Measurements from ENCODE around the gene SGSM1.

Gene SGSM1

GRCh38 chr22:24827296-24827695, 21.3 kb downstream of the SGSM1 start:
- H3K4me3 ChIP-seq (ENCODE audit: low read depth, low read length), result no peak overlapping the region
- TF ChIP-seq POLR2A (IDR thresholded peaks at IDR 0.05; ENCODE audit: extremely low read depth, insufficient read length) (no peak), MYC (IDR thresholded peaks at IDR 0.05; ENCODE audit: low read depth, low read length) (no peak)
- TF ChIP-seq, protein P1, sequence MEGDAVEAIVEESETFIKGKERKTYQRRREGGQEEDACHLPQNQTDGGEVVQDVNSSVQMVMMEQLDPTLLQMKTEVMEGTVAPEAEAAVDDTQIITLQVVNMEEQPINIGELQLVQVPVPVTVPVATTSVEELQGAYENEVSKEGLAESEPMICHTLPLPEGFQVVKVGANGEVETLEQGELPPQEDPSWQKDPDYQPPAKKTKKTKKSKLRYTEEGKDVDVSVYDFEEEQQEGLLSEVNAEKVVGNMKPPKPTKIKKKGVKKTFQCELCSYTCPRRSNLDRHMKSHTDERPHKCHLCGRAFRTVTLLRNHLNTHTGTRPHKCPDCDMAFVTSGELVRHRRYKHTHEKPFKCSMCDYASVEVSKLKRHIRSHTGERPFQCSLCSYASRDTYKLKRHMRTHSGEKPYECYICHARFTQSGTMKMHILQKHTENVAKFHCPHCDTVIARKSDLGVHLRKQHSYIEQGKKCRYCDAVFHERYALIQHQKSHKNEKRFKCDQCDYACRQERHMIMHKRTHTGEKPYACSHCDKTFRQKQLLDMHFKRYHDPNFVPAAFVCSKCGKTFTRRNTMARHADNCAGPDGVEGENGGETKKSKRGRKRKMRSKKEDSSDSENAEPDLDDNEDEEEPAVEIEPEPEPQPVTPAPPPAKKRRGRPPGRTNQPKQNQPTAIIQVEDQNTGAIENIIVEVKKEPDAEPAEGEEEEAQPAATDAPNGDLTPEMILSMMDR (IDR thresholded peaks at IDR 0.05; ENCODE audit: low read depth, low read length), result no peak
- TF ChIP-seq, protein P2, sequence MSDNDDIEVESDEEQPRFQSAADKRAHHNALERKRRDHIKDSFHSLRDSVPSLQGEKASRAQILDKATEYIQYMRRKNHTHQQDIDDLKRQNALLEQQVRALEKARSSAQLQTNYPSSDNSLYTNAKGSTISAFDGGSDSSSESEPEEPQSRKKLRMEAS (IDR thresholded peaks at IDR 0.05; ENCODE audit: low read depth, low read length), result no peak
- no peak for DNase-seq (ENCODE audit: low read depth)

- no peak for DNase-seq (ENCODE audit: low read depth)
- TF ChIP-seq, protein P2 (IDR thresholded peaks at IDR 0.05; ENCODE audit: low read depth, low read length), result no peak
- TF ChIP-seq POLR2A (IDR thresholded peaks at IDR 0.05; ENCODE audit: extremely low read depth, insufficient read length), result no peak
- TF ChIP-seq, protein P1 (IDR thresholded peaks at IDR 0.05; ENCODE audit: low read depth, low read length), result no peak
- TF ChIP-seq MYC (IDR thresholded peaks at IDR 0.05; ENCODE audit: low read depth, low read length), result no peak
- H3K4me3 ChIP-seq (ENCODE audit: low read depth, low read length), result no peak overlapping the region
Measured at GRCh38 chr22:24830205-24830979, 24.4 kb downstream of the SGSM1 start.

- TF ChIP-seq, protein P2 (IDR thresholded peaks at IDR 0.05; ENCODE audit: low read depth, low read length), result no peak
- TF ChIP-seq, protein P1 (IDR thresholded peaks at IDR 0.05; ENCODE audit: low read depth, low read length), result no peak
- no peak for TF ChIP-seq POLR2A (IDR thresholded peaks at IDR 0.05; ENCODE audit: extremely low read depth, insufficient read length)
- TF ChIP-seq MYC (IDR thresholded peaks at IDR 0.05; ENCODE audit: low read depth, low read length), result no peak
- H3K4me3 ChIP-seq (ENCODE audit: low read depth, low read length), result no peak overlapping the region
- DNase-seq (ENCODE audit: low read depth), result no peak
Measured at GRCh38 chr22:24831687-24832086, 25.7 kb downstream of the SGSM1 start.

GRCh38 chr22:24833881-24834495, 28.0 kb downstream of the SGSM1 start:
- no peak overlapping the region for H3K4me3 ChIP-seq (ENCODE audit: low read depth, low read length)
- TF ChIP-seq POLR2A (IDR thresholded peaks at IDR 0.05; ENCODE audit: extremely low read depth, insufficient read length), result no peak
- TF ChIP-seq, protein P1 (IDR thresholded peaks at IDR 0.05; ENCODE audit: low read depth, low read length), result no peak
- TF ChIP-seq, protein P2 (IDR thresholded peaks at IDR 0.05; ENCODE audit: low read depth, low read length), result no peak
- no peak for DNase-seq (ENCODE audit: low read depth)

DNA sequence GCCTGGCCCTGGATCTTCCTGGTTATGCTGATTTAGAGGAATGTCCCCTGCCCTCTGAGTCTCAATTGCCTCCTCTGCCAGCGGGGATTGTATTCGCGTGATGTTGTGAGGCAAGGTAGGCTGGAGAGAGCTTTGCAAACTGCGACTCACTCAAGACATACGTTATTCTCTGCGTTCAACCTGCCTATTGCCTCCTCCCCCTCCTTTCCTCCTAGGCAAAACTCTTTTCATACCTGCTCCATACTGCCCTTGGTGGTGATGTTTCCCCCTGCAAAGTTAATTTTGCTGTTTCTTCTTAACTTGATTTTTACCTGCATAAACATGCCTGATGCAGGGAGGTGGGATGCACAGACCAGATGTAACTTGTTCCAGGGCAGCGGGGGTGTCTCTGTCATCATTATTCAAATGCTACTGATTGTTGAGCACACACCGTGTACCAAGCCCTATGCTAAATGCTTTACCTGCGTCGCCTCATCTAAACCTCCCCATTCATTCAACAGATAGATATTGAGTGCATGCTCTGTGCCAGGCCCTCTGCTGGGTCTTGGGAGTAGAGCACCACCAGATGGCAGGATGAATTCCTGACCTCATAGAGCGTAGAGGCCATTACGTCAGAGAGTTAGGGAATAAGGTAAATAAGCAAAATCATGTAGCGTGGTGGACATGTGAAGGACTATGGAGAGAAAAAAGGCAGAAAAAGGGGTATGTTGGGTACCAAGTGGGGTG, 29.0 kb downstream of the SGSM1 start:
- TF ChIP-seq, protein P1 (IDR thresholded peaks at IDR 0.05; ENCODE audit: low read depth, low read length), result peak; percentile 38
- TF ChIP-seq, protein P2 (IDR thresholded peaks at IDR 0.05; ENCODE audit: low read depth, low read length), result no peak
- peak; percentile 36 for DNase-seq (ENCODE audit: low read depth)
- no peak overlapping the region for H3K4me3 ChIP-seq (ENCODE audit: low read depth, low read length)

Measured in NB4 (cell line).